ENCODE data around the gene RASSF1.

RASSF1 gene

DNA sequence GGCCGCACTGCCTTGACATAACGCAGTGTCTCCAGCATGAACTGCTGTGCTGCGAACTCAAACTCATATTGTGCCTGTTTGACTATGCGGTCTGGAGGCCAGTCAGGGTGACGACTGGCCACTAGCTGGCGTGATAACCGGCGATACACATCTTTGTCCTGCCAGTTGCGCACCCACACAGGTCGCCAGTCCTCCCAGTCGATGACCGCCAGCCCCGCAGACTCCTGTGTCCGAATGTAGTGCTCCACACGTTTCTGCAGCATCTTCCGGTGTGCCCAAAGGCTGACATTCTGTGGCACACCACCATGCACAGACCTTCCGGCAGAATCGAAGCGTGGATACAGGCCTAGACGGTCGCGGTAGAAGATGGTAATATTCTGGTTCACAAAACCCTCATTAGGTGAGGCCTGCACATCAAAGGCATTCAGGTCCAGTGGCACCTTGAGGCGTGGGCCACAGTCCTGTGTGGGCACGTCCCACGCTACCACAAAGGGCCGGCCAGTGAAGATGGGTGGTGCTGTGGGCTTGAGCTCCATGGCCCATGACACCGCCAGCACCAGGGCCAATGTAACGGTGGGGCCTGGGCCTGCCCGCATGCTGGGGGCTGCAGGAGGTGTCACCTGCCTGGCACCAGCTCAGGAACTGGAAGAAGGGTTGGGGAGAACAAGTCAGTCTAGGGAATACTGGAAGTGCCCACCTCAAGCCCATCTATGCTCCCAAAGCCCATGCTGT lies 20.6 kb downstream of the RASSF1 start:
- Histone ChIP-seq H3K9me3 (ENCODE audit: severe bottlenecking) (no peaks in the 10 kb centered on the region), H3K36me3 (peaks cover 48% of the 10 kb centered on the region), H3K27me3 (ENCODE audit: insufficient read depth, low read depth, severe bottlenecking) (no peaks in the 10 kb centered on the region), H3K4me3 (ENCODE audit: low read depth, low read length) (peak overlapping the region; percentile 74), H3K27ac (peak overlapping the region; percentile 100)
- DNase-seq = no peak
- TF ChIP-seq CTCF (IDR thresholded peaks at IDR 0.05; ENCODE audit: low read depth, low read length) = 0 out of 2 replicates have a peak, but pooled peaks have one; percentile 14

- H3K4me3 ChIP-seq (ENCODE audit: low read depth, low read length) = no peak overlapping the region
- no peaks in the 10 kb centered on the region for H3K27me3 ChIP-seq (ENCODE audit: insufficient read depth, low read depth, severe bottlenecking)
- H3K36me3 ChIP-seq = peaks cover 41% of the 10 kb centered on the region
- no peak for DNase-seq
- TF ChIP-seq CTCF (IDR thresholded peaks at IDR 0.05; ENCODE audit: low read depth, low read length) = no peak
- H3K27ac ChIP-seq = no peak overlapping the region
- no peaks in the 10 kb centered on the region for H3K9me3 ChIP-seq (ENCODE audit: severe bottlenecking)
Measured at GRCh38 chr3:50319181-50319893, 21.3 kb downstream of the RASSF1 start.

- Histone ChIP-seq H3K27me3 (ENCODE audit: insufficient read depth, low read depth, severe bottlenecking) (no peaks in the 10 kb centered on the region), H3K4me3 (ENCODE audit: low read depth, low read length) (no peak overlapping the region), H3K27ac (no peak overlapping the region), H3K36me3 (peaks cover 40% of the 10 kb centered on the region), H3K9me3 (ENCODE audit: severe bottlenecking) (no peaks in the 10 kb centered on the region)
- no peak for DNase-seq
- no peak for TF ChIP-seq CTCF (IDR thresholded peaks at IDR 0.05; ENCODE audit: low read depth, low read length)
Measured at GRCh38 chr3:50318615-50319014, 22.0 kb downstream of the RASSF1 start.

GRCh38 chr3:50318163-50318562 lies 22.5 kb downstream of the RASSF1 start:
- no peak for DNase-seq
- Histone ChIP-seq H3K27me3 (ENCODE audit: insufficient read depth, low read depth, severe bottlenecking) (no peaks in the 10 kb centered on the region), H3K9me3 (ENCODE audit: severe bottlenecking) (no peaks in the 10 kb centered on the region), H3K36me3 (peaks cover 37% of the 10 kb centered on the region), H3K27ac (no peak overlapping the region), H3K4me3 (ENCODE audit: low read depth, low read length) (no peak overlapping the region)
- no peak for TF ChIP-seq CTCF (IDR thresholded peaks at IDR 0.05; ENCODE audit: low read depth, low read length)

DNA sequence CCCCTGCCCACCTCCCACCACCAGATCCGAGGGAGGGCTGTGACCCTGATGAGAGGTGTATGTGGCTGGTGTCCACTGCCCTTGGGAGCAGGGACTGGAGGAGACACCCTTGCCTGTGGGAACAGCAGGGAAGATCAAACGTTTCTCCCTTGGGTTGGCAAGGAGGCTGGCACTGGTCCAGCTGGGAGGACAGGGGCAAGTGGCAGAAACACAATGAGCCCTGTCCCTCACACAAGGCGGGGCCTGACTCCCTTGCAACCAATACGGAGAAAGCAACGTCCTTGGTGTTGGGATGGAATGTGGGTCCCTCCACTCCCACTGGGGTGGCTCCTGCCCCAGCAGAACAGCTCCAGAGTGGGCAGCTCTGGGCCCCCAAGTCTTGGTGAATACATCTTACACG lies 23.3 kb downstream of the RASSF1 start:
- peaks cover 37% of the 10 kb centered on the region for H3K36me3 ChIP-seq
- H3K4me3 ChIP-seq (ENCODE audit: low read depth, low read length) = no peak overlapping the region
- H3K9me3 ChIP-seq (ENCODE audit: severe bottlenecking) = no peaks in the 10 kb centered on the region
- no peaks in the 10 kb centered on the region for H3K27me3 ChIP-seq (ENCODE audit: insufficient read depth, low read depth, severe bottlenecking)
- no peak for DNase-seq
- H3K27ac ChIP-seq = no peak overlapping the region
- TF ChIP-seq CTCF (IDR thresholded peaks at IDR 0.05; ENCODE audit: low read depth, low read length) = no peak

All from WERI-Rb-1 (cell line).